Activated CD4-positive, alpha-beta T cell treated with anti-CD3 and anti-CD28 coated beads, Interleukin-2, amount 50 U/mL, for 16 hours (primary cell): ENCODE measurements around the gene EXOSC7.
"Not testable (repeated sequence)": the region's sequence is repeated elsewhere in the genome, so short reads cannot be mapped to it uniquely, and the experiment has no call there.

Experiments used
- DNase-seq: peaks from one replicate; pipeline ENCODE4 v3.0.0-alpha.2; 2020

The EXOSC7 gene

GRCh38 chr3:44962621-44963393 is 13.2 kb upstream of the EXOSC7 start:
- no peak for DNase-seq

GRCh38 chr3:44963571-44964325 is 12.3 kb upstream of the EXOSC7 start:
- no peak for DNase-seq

- DNase-seq = no peak
Measured at GRCh38 chr3:44965165-44965564, 10.9 kb upstream of the EXOSC7 start.

- peak; percentile 45 for DNase-seq
Measured at GRCh38 chr3:44966795-44967278, 9.2 kb upstream of the EXOSC7 start.

- no peak for DNase-seq
Measured at GRCh38 chr3:44968447-44968858, 7.6 kb upstream of the EXOSC7 start.

- DNase-seq = peak; percentile 12
Measured at GRCh38 chr3:44969154-44969827, 6.8 kb upstream of the EXOSC7 start.

- no peak for DNase-seq
Measured at GRCh38 chr3:44969828-44970179, 6.2 kb upstream of the EXOSC7 start.

GRCh38 chr3:44970926-44971490 is 5.0 kb upstream of the EXOSC7 start:
- no peak for DNase-seq

GRCh38 chr3:44974416-44974815 is 1.6 kb upstream of the EXOSC7 start:
- DNase-seq = no peak

- no peak for DNase-seq
Measured at GRCh38 chr3:44981220-44981619, 5.2 kb downstream of the EXOSC7 start.

- no peak for DNase-seq
Measured at GRCh38 chr3:44981751-44982150, 5.7 kb downstream of the EXOSC7 start.

- DNase-seq = no peak
Measured at GRCh38 chr3:44982817-44983216, 6.8 kb downstream of the EXOSC7 start.

- DNase-seq = no peak
Measured at GRCh38 chr3:44983484-44983941, 7.5 kb downstream of the EXOSC7 start.

- no peak for DNase-seq
Measured at GRCh38 chr3:44984335-44984734, 8.3 kb downstream of the EXOSC7 start.

- DNase-seq = not testable (repeated sequence)
Measured at GRCh38 chr3:44986330-44986729, 10.3 kb downstream of the EXOSC7 start.

- no peak for DNase-seq
Measured at GRCh38 chr3:44987332-44987731, 11.3 kb downstream of the EXOSC7 start.

- no peak for DNase-seq
Measured at GRCh38 chr3:44988073-44988472, 12.0 kb downstream of the EXOSC7 start.

- DNase-seq = no peak
Measured at GRCh38 chr3:44989141-44989540, 13.1 kb downstream of the EXOSC7 start.

- DNase-seq = no peak
Measured at GRCh38 chr3:44989636-44990373, 13.8 kb downstream of the EXOSC7 start.

- DNase-seq = no peak
Measured at GRCh38 chr3:44991326-44991725, 15.3 kb downstream of the EXOSC7 start.

GRCh38 chr3:44992555-44993470 is 16.8 kb downstream of the EXOSC7 start:
- peak; percentile 27 for DNase-seq
